ENCODE data around the gene CLEC12A.

DNA sequence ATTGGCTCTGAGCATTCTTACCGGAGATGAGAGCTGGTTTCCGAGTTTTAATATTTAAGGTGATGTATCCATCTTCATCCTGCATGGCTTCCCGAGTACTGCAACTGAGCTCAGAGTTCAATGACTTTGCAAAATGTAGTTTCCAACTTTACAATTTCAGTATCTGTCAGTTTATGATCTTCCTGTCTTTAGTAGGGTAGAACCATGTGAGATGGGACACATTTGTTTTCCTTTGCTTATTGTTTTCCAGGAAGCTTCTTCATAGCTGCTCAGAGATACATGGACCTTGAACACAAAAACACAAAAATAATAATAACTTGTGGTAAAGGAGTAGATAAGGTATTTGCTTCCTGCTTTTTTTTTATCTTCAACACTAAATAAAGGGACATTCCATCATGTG lies 27.8 kb downstream of the CLEC12A start, which contains the start of gene CLEC1B:
- TF ChIP-seq, protein P1, sequence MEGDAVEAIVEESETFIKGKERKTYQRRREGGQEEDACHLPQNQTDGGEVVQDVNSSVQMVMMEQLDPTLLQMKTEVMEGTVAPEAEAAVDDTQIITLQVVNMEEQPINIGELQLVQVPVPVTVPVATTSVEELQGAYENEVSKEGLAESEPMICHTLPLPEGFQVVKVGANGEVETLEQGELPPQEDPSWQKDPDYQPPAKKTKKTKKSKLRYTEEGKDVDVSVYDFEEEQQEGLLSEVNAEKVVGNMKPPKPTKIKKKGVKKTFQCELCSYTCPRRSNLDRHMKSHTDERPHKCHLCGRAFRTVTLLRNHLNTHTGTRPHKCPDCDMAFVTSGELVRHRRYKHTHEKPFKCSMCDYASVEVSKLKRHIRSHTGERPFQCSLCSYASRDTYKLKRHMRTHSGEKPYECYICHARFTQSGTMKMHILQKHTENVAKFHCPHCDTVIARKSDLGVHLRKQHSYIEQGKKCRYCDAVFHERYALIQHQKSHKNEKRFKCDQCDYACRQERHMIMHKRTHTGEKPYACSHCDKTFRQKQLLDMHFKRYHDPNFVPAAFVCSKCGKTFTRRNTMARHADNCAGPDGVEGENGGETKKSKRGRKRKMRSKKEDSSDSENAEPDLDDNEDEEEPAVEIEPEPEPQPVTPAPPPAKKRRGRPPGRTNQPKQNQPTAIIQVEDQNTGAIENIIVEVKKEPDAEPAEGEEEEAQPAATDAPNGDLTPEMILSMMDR (IDR thresholded peaks at IDR 0.05), result no peak
- TF ChIP-seq EZH2 (IDR thresholded peaks at IDR 0.05; ENCODE audit: borderline replicate concordance, insufficient read depth, low read depth, low read length, poor library complexity, severe bottlenecking), result no peak
